Measurements from ENCODE around the gene RFT1.

Gene RFT1

GRCh38 chr3:53168175-53168923 lies 38.1 kb upstream of the RFT1 start:
- no peak for TF ChIP-seq ZNF384 (IDR thresholded peaks at IDR 0.05)
- CTCF ChIA-PET, result no interaction called here
- DNase-seq (ENCODE audit: extremely low spot score), result no peak
- POLR2A ChIA-PET, result interaction anchor here (1.5 kb wide), 1 partner anchor 8 kb away, joined by 3 read pairs; the partner anchor contains the start of gene PRKCD

- CTCF ChIA-PET, result no interaction called here
- TF ChIP-seq SP1 (IDR thresholded peaks at IDR 0.05) (no peak), FOXK2 (IDR thresholded peaks at IDR 0.05) (no peak), SUZ12 (IDR thresholded peaks at IDR 0.05) (no peak), FOXA1 (IDR thresholded peaks at IDR 0.05) (no peak), L3MBTL2 (conservative IDR thresholded peaks at IDR 0.05) (no peak), LEF1 (IDR thresholded peaks at IDR 0.05; ENCODE audit: borderline replicate concordance) (no peak), ELF4 (IDR thresholded peaks at IDR 0.05) (no peak), ARNT (IDR thresholded peaks at IDR 0.05) (no peak), ZNF384 (IDR thresholded peaks at IDR 0.05) (no peak), PKNOX1 (IDR thresholded peaks at IDR 0.05) (no peak)
- POLR2A ChIA-PET, result no interaction called here
- no peak for DNase-seq (ENCODE audit: extremely low spot score)
These were observed 37.4 kb upstream of the RFT1 start for GRCh38 chr3:53167418-53168174.

GRCh38 chr3:53166781-53167291 lies 36.6 kb upstream of the RFT1 start:
- ChIA-PET CTCF (no interaction called here), POLR2A (no interaction called here)
- TF ChIP-seq ZNF384 (IDR thresholded peaks at IDR 0.05) (no peak), CTBP1 (IDR thresholded peaks at IDR 0.05; ENCODE audit: borderline replicate concordance) (no peak)
- DNase-seq (ENCODE audit: extremely low spot score), result no peak

GRCh38 chr3:53166206-53166605 lies 36.0 kb upstream of the RFT1 start:
- DNase-seq (ENCODE audit: extremely low spot score), result no peak
- POLR2A ChIA-PET, result no interaction called here
- CTCF ChIA-PET, result no interaction called here
- TF ChIP-seq PKNOX1 (IDR thresholded peaks at IDR 0.05) (no peak), SUZ12 (IDR thresholded peaks at IDR 0.05) (no peak), HDGF (IDR thresholded peaks at IDR 0.05; ENCODE audit: borderline replicate concordance) (no peak), FOXA1 (IDR thresholded peaks at IDR 0.05) (no peak), BHLHE40 (IDR thresholded peaks at IDR 0.05; ENCODE audit: borderline replicate concordance) (no peak), ARNT (IDR thresholded peaks at IDR 0.05) (no peak), ELF4 (IDR thresholded peaks at IDR 0.05) (no peak)

- ChIA-PET CTCF (no interaction called here), POLR2A (no interaction called here)
- no peak for TF ChIP-seq CTBP1 (IDR thresholded peaks at IDR 0.05; ENCODE audit: borderline replicate concordance)
- TF ChIP-seq NFRKB (IDR thresholded peaks at IDR 0.05), result no peak
- no peak for TF ChIP-seq HDGF (IDR thresholded peaks at IDR 0.05; ENCODE audit: borderline replicate concordance)
- no peak for TF ChIP-seq ARNT (IDR thresholded peaks at IDR 0.05)
- no peak for TF ChIP-seq LEF1 (IDR thresholded peaks at IDR 0.05; ENCODE audit: borderline replicate concordance)
- TF ChIP-seq FOXK2 (IDR thresholded peaks at IDR 0.05), result no peak
- no peak for TF ChIP-seq ZNF384 (IDR thresholded peaks at IDR 0.05)
- TF ChIP-seq FOXM1 (IDR thresholded peaks at IDR 0.05; ENCODE audit: borderline replicate concordance), result no peak
- TF ChIP-seq PKNOX1 (IDR thresholded peaks at IDR 0.05), result no peak
- no peak for TF ChIP-seq L3MBTL2 (conservative IDR thresholded peaks at IDR 0.05)
- no peak for TF ChIP-seq ELF4 (IDR thresholded peaks at IDR 0.05)
- TF ChIP-seq TARDBP (IDR thresholded peaks at IDR 0.05), result no peak
- no peak for DNase-seq (ENCODE audit: extremely low spot score)
These were observed 34.7 kb upstream of the RFT1 start for GRCh38 chr3:53164911-53165310.

GRCh38 chr3:53163444-53164387 lies 33.5 kb upstream of the RFT1 start:
- no peak for TF ChIP-seq CTBP1 (IDR thresholded peaks at IDR 0.05; ENCODE audit: borderline replicate concordance)
- no peak for TF ChIP-seq ELF4 (IDR thresholded peaks at IDR 0.05)
- no peak for TF ChIP-seq NFRKB (IDR thresholded peaks at IDR 0.05)
- no peak for TF ChIP-seq HDGF (IDR thresholded peaks at IDR 0.05; ENCODE audit: borderline replicate concordance)
- TF ChIP-seq LEF1 (IDR thresholded peaks at IDR 0.05; ENCODE audit: borderline replicate concordance), result no peak
- TF ChIP-seq SP1 (IDR thresholded peaks at IDR 0.05), result no peak
- TF ChIP-seq L3MBTL2 (conservative IDR thresholded peaks at IDR 0.05), result no peak
- no peak for TF ChIP-seq FOXM1 (IDR thresholded peaks at IDR 0.05; ENCODE audit: borderline replicate concordance)
- no peak for TF ChIP-seq SUZ12 (IDR thresholded peaks at IDR 0.05)
- TF ChIP-seq FOXA1 (IDR thresholded peaks at IDR 0.05), result no peak
- TF ChIP-seq BHLHE40 (IDR thresholded peaks at IDR 0.05; ENCODE audit: borderline replicate concordance), result no peak
- no peak for TF ChIP-seq ARNT (IDR thresholded peaks at IDR 0.05)
- TF ChIP-seq TARDBP (IDR thresholded peaks at IDR 0.05), result no peak
- TF ChIP-seq PKNOX1 (IDR thresholded peaks at IDR 0.05), result no peak
- POLR2A ChIA-PET, result no interaction called here
- no peak for DNase-seq (ENCODE audit: extremely low spot score)
- CTCF ChIA-PET, result interaction anchor here (2.0 kb wide), 1 partner anchor 33 kb away, joined by 6 read pairs; no protein-coding TSS in a partner anchor
